Prostate gland (tissue), 2 donors: ENCODE results near the gene MPP2.

Experiments used
- CTCF ChIP-seq, 4 experiments: fragments of 200-600 bp in 2 of 4; fragments of 450-650 bp in 2 of 4; sonication (generic) in 2 of 4; IDR thresholded peaks; 1 replicate in 3 of 4; 2 replicates in 1 of 4; pipeline ENCODE4 v1.5.1; 2016 to 2019; ENCODE audit warnings: antibody characterized with exemption in 4 of 4, mild to moderate bottlenecking in 2 of 4, moderate library complexity in 2 of 4
- POLR2A ChIP-seq: fragments of 450-650 bp; IDR thresholded peaks from one replicate; pipeline ENCODE4 v1.6.1; 2016; ENCODE audit warnings: antibody characterized with exemption, mild to moderate bottlenecking
- POLR2AphosphoS5 ChIP-seq: sonication (generic); formaldehyde crosslinking; IDR thresholded peaks from one replicate; pipeline ENCODE4 v1.6.1; 2017; ENCODE audit warnings: antibody characterized with exemption

- TF ChIP-seq CTCF (IDR thresholded peaks at IDR 0.05) (no peak), POLR2AphosphoS5 (no peak), POLR2A (no peak)
Measured at GRCh38 chr17:43864161-43864984, 43.0 kb downstream of the MPP2 start.
